Measurements from ENCODE around the gene JAKMIP2.

DNA sequence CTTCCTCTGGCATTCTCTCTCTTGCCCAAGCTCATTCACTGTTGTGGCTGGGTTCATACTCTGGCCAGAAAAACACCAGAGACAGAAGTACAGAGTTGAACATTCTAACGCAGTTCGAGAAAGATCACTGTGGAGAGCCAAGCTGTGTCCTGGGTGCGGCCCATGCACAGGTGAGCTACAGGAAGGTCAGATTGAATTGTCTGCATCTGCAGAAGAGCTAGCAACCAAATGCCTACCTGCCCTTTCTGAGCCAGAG is 145.9 kb downstream of the JAKMIP2 start:
- TF ChIP-seq, protein P1, sequence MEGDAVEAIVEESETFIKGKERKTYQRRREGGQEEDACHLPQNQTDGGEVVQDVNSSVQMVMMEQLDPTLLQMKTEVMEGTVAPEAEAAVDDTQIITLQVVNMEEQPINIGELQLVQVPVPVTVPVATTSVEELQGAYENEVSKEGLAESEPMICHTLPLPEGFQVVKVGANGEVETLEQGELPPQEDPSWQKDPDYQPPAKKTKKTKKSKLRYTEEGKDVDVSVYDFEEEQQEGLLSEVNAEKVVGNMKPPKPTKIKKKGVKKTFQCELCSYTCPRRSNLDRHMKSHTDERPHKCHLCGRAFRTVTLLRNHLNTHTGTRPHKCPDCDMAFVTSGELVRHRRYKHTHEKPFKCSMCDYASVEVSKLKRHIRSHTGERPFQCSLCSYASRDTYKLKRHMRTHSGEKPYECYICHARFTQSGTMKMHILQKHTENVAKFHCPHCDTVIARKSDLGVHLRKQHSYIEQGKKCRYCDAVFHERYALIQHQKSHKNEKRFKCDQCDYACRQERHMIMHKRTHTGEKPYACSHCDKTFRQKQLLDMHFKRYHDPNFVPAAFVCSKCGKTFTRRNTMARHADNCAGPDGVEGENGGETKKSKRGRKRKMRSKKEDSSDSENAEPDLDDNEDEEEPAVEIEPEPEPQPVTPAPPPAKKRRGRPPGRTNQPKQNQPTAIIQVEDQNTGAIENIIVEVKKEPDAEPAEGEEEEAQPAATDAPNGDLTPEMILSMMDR (IDR thresholded peaks at IDR 0.05), result no peak
- TF ChIP-seq POLR2A (IDR thresholded peaks at IDR 0.05) (no peak), EP300 (IDR thresholded peaks at IDR 0.05) (no peak)
